MCF 10A (cell line): ENCODE results near the gene GPC6. TPM values are rescaled to one million over a fixed set of nuclear protein-coding genes. Genes with fewer than 3 reads are reported as not detected.

Experiments
- BruUV-seq: library from RNA; stranded (reverse); fragments of 400-500 nt; replicated peaks from 2 replicates; lab custom pipeline; 2021; lab: Mats Ljungman, UMichigan
- CTCF ChIA-PET: fragments of 300-600 bp; sonication (Branson Sonifier 250); formaldehyde crosslinking; extraction: SDS; loops from one replicate; lab custom pipeline; 2021; ENCODE audit warnings: antibody characterized with exemption, inconsistent platforms; lab: Yijun Ruan, JAX
- POLR2A ChIA-PET: fragments of 300-600, 350-650 bp; sonication (Branson Sonifier 250); formaldehyde crosslinking; extraction: SDS; loops from one replicate; lab custom pipeline; 2020; ENCODE audit warnings: antibody characterized with exemption, inconsistent platforms; lab: Yijun Ruan, JAX
- DNase-seq: peaks from one replicate; pipeline ENCODE4 v3.0.0-alpha.2; 2018; ENCODE audit not compliant: unreplicated experiment
- H3K27ac Mint-ChIP-seq: one replicate; pipeline ENCODE4 v1.8.0; 2022; ENCODE audit warnings: mild to moderate bottlenecking, low read depth, mixed read lengths; ENCODE audit not compliant: unreplicated experiment
- H3K27me3 Mint-ChIP-seq: one replicate; pipeline ENCODE4 v1.8.0; 2022; ENCODE audit warnings: mixed read lengths; ENCODE audit not compliant: insufficient read depth, unreplicated experiment
- H3K36me3 Mint-ChIP-seq: one replicate; pipeline ENCODE4 v1.8.0; 2022; ENCODE audit warnings: mild to moderate bottlenecking, moderate library complexity, mixed read lengths; ENCODE audit not compliant: insufficient read depth, unreplicated experiment
- H3K4me1 Mint-ChIP-seq: one replicate; pipeline ENCODE4 v1.8.0; 2022; ENCODE audit warnings: mixed read lengths; ENCODE audit not compliant: insufficient read depth, unreplicated experiment
- H3K4me3 Mint-ChIP-seq: one replicate; pipeline ENCODE4 v1.8.0; 2022; ENCODE audit warnings: mild to moderate bottlenecking, moderate library complexity, mixed read lengths; ENCODE audit not compliant: unreplicated experiment
- H3K9me3 Mint-ChIP-seq: one replicate; pipeline ENCODE4 v1.8.0; 2022; ENCODE audit warnings: mixed read lengths; ENCODE audit not compliant: unreplicated experiment
- intact Hi-C: fragments of 100-400 bp; cut with micrococcal nuclease; formaldehyde crosslinking; loops from 2 replicates; pipeline ENCODE4 v1.14.1; 2022
- total RNA-seq: library from RNA; stranded (reverse); gene quantifications from 2 replicates; pipeline ENCODE4 v1.2.3, GENCODE V29; 2022
- TF ChIP-seq, protein P1 (sequence below): fragments of 200-600 bp; IDR thresholded peaks from one replicate; pipeline ENCODE4 v1.8.0; 2022; ENCODE audit warnings: antibody characterized with exemption, mild to moderate bottlenecking; ENCODE audit not compliant: unreplicated experiment

GPC6 gene
- total RNA-seq, 1 experiment from 2014 or later: 8.4 TPM

DNA sequence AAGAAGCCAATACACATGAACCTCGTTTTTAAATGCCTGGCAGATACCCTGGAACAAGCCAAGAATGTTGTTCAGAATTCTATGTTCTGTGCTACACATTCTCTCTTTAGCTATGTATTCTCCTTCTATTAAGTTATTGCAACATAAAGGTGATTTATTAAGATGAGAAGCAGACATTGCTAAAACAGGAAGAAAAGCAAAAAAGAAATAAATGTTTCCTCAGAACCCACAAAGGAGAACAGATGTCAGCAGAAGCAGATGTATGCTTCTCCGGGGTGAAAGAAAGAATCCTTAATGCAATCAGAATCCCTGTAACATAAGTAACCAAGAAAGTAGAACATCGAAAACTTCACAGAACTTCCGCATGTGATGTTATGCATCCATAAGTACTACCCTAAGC lies 950.0 kb downstream of the GPC6 start:
- Mint-ChIP-seq H3K27me3 (no peaks in the 10 kb centered on the region), H3K4me1 (peaks cover 7% of the 10 kb centered on the region), H3K36me3 (no peaks in the 10 kb centered on the region), H3K9me3 (no peaks in the 10 kb centered on the region), H3K4me3 (no peak overlapping the region), H3K27ac (no peak overlapping the region)
- CTCF ChIA-PET: interaction anchor here (0.6 to 2.3 kb wide), 2 partner anchors 23 to 169 kb away, joined by 3 to 8 read pairs; no protein-coding TSS in a partner anchor
- BruUV-seq: no TSS peak
- intact Hi-C loops: no loop called here
- TF ChIP-seq, protein P1, sequence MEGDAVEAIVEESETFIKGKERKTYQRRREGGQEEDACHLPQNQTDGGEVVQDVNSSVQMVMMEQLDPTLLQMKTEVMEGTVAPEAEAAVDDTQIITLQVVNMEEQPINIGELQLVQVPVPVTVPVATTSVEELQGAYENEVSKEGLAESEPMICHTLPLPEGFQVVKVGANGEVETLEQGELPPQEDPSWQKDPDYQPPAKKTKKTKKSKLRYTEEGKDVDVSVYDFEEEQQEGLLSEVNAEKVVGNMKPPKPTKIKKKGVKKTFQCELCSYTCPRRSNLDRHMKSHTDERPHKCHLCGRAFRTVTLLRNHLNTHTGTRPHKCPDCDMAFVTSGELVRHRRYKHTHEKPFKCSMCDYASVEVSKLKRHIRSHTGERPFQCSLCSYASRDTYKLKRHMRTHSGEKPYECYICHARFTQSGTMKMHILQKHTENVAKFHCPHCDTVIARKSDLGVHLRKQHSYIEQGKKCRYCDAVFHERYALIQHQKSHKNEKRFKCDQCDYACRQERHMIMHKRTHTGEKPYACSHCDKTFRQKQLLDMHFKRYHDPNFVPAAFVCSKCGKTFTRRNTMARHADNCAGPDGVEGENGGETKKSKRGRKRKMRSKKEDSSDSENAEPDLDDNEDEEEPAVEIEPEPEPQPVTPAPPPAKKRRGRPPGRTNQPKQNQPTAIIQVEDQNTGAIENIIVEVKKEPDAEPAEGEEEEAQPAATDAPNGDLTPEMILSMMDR: no peak
- POLR2A ChIA-PET: interaction anchor here (0.9 kb wide), 1 partner anchor 276 kb away, joined by 3 read pairs; no protein-coding TSS in a partner anchor
- DNase-seq: no peak

DNA sequence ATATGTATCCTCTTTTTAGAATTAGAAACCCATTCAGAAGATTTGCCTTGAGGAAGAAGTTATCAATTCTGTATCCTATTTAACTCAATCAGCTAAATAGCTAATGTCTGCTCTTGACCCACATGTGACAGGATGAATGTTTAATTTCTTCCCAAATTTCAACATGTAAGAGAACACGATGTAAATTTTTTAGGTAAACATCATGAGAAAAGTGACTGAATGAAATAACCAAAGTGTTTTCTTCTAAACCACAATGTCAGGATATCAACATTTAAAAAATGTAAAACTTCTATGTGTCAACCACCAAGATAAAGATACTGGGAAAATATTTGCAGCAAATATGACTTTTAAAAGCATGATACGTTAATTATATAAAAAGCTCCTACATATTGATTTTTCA lies 950.4 kb downstream of the GPC6 start:
- ChIA-PET CTCF (interaction anchor here (0.6 to 2.3 kb wide), 2 partner anchors 23 to 168 kb away, joined by 3 to 8 read pairs; no protein-coding TSS in a partner anchor), POLR2A (interaction anchor here (0.9 kb wide), 1 partner anchor 277 kb away, joined by 3 read pairs; no protein-coding TSS in a partner anchor)
- H3K27me3 Mint-ChIP-seq: no peaks in the 10 kb centered on the region
- intact Hi-C loops: no loop called here
- BruUV-seq: no TSS peak
- no peaks in the 10 kb centered on the region for H3K9me3 Mint-ChIP-seq
- no peaks in the 10 kb centered on the region for H3K36me3 Mint-ChIP-seq
- H3K27ac Mint-ChIP-seq: no peak overlapping the region
- TF ChIP-seq, protein P1: no peak
- no peak for DNase-seq
- no peak overlapping the region for H3K4me3 Mint-ChIP-seq
- H3K4me1 Mint-ChIP-seq: peaks cover 7% of the 10 kb centered on the region

DNA sequence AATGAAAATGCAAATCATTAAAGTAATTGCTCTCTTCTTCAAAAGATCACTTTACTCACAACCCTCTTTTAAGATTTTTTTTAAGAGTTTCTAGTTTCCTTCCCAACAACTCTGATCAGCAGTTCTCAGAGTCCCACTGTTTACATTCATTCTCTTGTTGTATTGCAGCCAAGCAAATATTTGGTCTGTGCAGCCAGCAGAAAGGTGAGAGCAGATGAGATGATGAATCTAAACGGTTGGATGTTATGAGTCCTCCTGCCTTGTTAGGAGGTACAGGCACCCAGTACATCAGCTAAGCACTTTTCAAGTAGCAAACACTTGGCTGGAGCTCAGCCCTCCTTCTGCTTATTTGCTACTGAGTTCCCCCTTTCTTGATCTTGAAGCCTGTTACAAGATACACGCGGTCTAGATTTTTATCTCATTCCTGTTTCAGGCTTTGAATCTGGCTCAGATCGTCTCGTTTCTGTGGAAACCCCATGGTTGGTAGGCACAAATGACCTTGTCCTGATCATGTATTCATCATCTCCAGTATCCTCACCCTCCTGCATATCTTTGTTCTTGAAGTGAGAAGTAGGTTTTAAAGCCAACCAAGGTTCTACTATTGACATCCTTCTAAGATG lies 952.1 kb downstream of the GPC6 start:
- no peaks in the 10 kb centered on the region for H3K36me3 Mint-ChIP-seq
- H3K27ac Mint-ChIP-seq: peak overlapping the region; percentile 22
- no TSS peak for BruUV-seq
- DNase-seq: no peak
- no peaks in the 10 kb centered on the region for H3K27me3 Mint-ChIP-seq
- POLR2A ChIA-PET: no interaction called here
- no peak overlapping the region for H3K4me3 Mint-ChIP-seq
- no peaks in the 10 kb centered on the region for H3K9me3 Mint-ChIP-seq
- TF ChIP-seq, protein P1: no peak
- CTCF ChIA-PET: interaction anchor here (0.6 kb wide), 1 partner anchor 99 kb away, joined by 3 read pairs; no protein-coding TSS in a partner anchor
- H3K4me1 Mint-ChIP-seq: peaks cover 7% of the 10 kb centered on the region
- intact Hi-C loops: no loop called here

DNA sequence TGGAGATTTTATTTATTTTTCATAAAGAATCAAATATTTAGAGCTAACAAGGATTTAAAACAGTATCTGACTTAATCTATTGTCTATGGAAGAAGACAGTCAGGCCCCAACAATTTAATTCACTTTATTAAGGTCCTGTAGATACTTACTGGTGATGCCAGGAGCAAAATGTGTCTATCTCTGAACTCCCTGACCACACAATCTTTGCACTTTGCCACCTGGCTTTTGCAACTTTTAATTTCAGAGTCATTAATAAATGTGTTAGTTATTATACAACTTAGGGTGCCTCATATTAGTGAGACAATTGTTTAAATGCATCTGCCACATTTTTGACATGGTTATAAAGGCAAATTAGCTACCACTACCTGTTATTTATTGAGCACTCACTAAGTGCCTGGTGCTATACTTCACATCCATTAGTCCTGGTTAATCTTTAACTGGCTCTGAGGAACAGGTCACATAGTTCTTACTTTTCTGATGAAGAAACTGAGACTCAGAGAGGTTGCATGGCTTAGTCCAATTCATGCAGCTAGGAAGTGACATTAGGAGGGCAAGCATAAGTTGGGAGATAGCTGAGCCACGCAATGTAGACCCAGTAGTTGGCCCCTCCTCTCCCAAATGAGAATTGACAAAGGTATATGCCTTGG lies 955.0 kb downstream of the GPC6 start:
- Mint-ChIP-seq H3K9me3 (no peaks in the 10 kb centered on the region), H3K36me3 (peaks cover 9% of the 10 kb centered on the region), H3K4me3 (no peak overlapping the region), H3K4me1 (peaks cover 7% of the 10 kb centered on the region), H3K27me3 (no peaks in the 10 kb centered on the region), H3K27ac (no peak overlapping the region)
- TF ChIP-seq, protein P1: no peak
- no TSS peak for BruUV-seq
- intact Hi-C loops: no loop called here
- DNase-seq: no peak
- CTCF ChIA-PET: no interaction called here
- POLR2A ChIA-PET: interaction anchor here (0.7 to 1.0 kb wide), 2 partner anchors 11 to 478 kb away, joined by 3 read pairs; no protein-coding TSS in a partner anchor
